ENCODE measurements around the gene MICALL1.

MICALL1 gene

DNA sequence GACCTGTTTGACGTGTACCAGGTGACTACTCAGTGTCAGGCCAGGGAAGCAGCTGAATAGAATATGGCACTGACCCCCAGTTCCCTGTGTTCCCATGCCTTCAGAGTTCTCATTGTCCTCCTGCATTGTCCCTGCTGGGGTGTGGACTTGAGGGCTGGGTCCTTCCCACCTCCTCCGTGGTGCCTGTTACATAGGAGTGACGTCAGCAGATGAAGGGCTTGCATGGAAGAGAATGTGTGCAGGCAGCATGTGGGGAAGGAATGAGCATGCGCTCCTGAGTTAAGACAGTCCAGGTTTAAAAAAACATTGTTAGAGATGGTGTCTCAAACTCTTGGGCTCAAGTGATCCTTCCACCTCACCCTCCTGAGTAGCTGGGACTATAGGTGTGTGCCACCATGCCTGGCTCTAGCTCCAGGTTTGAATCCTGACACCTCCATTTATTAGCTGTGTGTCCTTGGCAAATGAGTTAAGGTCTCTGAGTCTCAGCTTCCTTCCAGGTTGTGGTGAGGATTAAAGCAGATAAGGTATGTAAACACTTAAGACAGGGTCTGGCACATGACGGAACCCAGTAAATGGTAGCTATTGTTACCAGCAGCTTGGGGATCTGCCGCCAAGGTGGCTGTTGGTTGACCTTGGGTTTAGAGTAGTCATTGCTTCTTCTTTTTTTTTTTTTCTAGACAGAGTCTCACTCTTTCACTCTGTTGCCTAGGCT is 85.8 kb downstream of the MICALL1 start:
- no peak overlapping the region for H3K4me3 ChIP-seq (ENCODE audit: low read depth, low read length)
- H3K36me3 ChIP-seq, result no peaks in the 10 kb centered on the region
- no peaks in the 10 kb centered on the region for H3K9me3 ChIP-seq
- TF ChIP-seq, protein P1, sequence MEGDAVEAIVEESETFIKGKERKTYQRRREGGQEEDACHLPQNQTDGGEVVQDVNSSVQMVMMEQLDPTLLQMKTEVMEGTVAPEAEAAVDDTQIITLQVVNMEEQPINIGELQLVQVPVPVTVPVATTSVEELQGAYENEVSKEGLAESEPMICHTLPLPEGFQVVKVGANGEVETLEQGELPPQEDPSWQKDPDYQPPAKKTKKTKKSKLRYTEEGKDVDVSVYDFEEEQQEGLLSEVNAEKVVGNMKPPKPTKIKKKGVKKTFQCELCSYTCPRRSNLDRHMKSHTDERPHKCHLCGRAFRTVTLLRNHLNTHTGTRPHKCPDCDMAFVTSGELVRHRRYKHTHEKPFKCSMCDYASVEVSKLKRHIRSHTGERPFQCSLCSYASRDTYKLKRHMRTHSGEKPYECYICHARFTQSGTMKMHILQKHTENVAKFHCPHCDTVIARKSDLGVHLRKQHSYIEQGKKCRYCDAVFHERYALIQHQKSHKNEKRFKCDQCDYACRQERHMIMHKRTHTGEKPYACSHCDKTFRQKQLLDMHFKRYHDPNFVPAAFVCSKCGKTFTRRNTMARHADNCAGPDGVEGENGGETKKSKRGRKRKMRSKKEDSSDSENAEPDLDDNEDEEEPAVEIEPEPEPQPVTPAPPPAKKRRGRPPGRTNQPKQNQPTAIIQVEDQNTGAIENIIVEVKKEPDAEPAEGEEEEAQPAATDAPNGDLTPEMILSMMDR (IDR thresholded peaks at IDR 0.05; ENCODE audit: low read depth, low read length), result no peak
- no peaks in the 10 kb centered on the region for H3K27me3 ChIP-seq
- no peak for DNase-seq
- H3K4me1 ChIP-seq, result peaks cover 7% of the 10 kb centered on the region
